GM19452 (cell line): Measurements from ENCODE around the gene PRKAR1A.
"Not testable (repeated sequence)": the region's sequence is repeated elsewhere in the genome, so short reads cannot be mapped to it uniquely, and the experiment has no call there.

ENCODE experiments used
- ATAC-seq: cut with Tn5 transposase; IDR thresholded peaks from one replicate; pipeline ENCODE4 v1.9.1; 2021; ENCODE audit not compliant: unreplicated experiment

PRKAR1A gene

GRCh38 chr17:68577497-68577821 is 65.2 kb downstream of the PRKAR1A start:
- ATAC-seq = no peak

GRCh38 chr17:68578236-68578635 is 66.0 kb downstream of the PRKAR1A start:
- ATAC-seq = no peak

DNA sequence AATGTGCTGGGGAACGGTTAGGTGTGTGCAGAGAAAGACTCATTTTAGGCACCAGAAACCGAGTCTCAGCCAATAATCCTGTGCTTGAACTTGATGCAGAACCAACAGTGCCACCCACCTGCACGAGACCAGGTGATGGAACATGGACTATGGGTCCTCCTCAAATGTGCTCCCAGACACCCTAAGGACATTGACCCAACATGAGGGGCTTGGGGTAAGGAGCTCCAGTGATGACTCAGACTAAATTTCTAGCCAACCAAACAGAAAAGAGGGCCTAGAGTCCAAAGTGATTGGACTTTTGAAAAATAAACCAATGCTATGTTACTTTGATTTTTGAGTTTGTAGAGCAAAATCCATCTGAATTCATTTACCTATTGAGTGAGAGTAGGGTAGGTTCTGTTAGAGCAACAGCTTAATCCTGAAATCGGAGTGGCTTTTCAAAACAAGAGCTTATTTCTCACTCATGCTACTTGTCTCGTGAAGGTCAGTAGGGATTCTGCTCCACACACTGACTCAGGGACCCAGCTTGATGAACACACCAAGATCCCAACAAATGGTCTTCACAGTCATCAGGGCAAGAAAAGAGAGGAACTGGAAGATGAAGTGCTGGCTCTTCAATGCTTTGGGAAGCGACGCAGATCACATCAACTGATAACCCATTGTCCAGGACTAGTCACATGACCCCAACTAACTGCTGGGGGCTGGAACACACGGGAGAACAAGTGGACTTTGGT is 67.1 kb downstream of the PRKAR1A start:
- no peak for ATAC-seq

- ATAC-seq = no peak
These were observed 68.1 kb downstream of the PRKAR1A start for GRCh38 chr17:68580236-68580770.

DNA sequence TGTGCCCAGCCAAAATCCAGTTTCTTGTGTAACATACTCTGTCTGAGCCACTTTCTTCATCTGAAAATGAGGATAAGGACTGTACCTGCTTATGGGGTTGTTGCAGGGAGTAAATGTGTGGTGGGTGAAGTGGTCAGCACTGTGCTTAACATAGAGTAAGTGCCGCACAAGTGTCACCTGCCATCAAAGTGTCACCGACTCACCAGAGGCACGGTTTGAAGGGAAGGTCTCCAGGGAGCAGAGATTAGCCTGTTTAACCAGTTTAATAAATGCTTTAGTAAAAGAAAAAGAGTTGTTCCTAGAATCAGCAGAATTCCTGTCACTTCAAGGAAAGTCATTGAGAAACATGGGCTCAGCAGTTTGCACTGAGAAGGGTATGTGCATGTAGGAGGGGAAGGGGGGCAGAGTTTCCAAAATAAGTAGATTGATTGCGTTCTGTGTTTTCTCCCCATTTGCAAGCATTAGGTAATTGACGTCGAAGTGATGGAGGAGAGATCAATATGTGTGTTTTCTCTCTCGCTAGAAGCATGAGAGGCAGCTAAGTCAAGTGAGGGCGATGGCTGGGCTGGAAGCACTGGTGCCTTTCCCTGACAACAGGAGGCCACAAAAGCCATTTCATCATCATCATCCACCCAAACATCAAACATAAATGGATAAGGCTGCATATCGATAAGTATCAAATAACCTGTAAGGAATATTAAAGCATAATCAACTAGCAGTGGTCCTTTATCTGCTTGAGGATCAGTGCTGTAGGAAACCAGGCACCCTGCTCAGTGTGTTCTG is 69.8 kb downstream of the PRKAR1A start:
- no peak for ATAC-seq

DNA sequence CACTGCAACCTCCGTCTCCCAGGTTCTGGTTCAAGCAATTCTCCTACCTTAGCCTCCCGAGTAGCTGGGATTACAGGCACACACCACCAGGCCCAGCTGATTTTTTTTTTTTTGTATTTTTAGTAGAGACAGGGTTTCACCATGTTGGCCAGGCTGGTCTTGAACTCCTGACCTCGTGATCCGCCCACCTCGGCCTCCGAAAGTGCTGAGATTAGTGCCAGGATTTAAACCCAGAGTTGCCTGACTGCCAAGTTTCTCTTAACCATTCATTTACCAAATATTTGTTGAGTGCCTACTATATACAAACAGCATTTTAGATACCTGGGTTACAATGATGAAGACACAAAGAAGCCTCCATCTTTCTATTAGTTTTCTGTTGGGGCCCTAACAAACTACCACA is 70.6 kb downstream of the PRKAR1A start:
- ATAC-seq = not testable (repeated sequence)

- no peak for ATAC-seq
These were observed 72.5 kb downstream of the PRKAR1A start for GRCh38 chr17:68584581-68585303.

DNA sequence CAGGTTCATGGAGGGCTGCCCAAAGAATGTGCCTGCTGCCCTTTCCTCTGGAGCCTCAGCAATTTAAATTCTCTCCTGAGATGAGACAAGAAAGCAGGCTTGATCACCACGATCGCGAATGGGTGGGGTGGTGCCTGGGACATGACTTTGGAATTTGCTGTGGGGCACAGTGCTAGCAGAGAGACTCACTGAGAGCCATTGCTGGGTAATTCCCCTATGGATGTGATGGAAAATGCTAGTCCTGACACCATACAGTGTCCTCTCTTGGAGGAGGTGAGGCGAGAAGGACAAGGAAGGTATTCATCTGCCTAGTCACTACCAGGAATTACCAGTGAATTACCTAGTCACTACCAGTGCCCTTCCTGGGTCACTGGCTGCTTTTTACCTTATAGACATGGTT is 73.4 kb downstream of the PRKAR1A start:
- ATAC-seq = no peak

DNA sequence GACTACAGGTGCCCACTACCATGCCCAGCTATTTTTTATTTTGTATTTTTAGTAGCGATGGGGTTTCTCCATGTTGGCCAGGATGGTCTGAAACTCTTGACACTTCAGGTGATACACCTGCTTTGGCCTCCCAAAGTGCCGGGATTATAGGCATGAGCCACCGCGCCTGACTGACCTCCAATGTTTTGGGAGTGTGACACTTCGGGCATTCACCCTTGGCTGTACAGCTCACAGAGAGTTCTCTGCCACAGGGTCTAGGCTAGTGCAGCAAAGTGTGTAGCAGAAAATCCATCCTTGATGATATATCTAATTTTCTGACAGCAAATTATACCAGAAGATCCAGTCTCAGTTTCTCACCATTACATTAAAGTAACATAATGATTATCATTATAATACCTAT is 74.8 kb downstream of the PRKAR1A start:
- ATAC-seq = no peak

- ATAC-seq = no peak
These were observed 75.6 kb downstream of the PRKAR1A start for GRCh38 chr17:68587847-68588246.

- ATAC-seq = no peak
These were observed 76.1 kb downstream of the PRKAR1A start for GRCh38 chr17:68588362-68588761.

GRCh38 chr17:68589086-68589485 is 76.9 kb downstream of the PRKAR1A start:
- ATAC-seq = no peak

GRCh38 chr17:68591583-68591982 is 79.4 kb downstream of the PRKAR1A start:
- no peak for ATAC-seq

- no peak for ATAC-seq
These were observed 79.8 kb downstream of the PRKAR1A start for GRCh38 chr17:68592009-68592408.

DNA sequence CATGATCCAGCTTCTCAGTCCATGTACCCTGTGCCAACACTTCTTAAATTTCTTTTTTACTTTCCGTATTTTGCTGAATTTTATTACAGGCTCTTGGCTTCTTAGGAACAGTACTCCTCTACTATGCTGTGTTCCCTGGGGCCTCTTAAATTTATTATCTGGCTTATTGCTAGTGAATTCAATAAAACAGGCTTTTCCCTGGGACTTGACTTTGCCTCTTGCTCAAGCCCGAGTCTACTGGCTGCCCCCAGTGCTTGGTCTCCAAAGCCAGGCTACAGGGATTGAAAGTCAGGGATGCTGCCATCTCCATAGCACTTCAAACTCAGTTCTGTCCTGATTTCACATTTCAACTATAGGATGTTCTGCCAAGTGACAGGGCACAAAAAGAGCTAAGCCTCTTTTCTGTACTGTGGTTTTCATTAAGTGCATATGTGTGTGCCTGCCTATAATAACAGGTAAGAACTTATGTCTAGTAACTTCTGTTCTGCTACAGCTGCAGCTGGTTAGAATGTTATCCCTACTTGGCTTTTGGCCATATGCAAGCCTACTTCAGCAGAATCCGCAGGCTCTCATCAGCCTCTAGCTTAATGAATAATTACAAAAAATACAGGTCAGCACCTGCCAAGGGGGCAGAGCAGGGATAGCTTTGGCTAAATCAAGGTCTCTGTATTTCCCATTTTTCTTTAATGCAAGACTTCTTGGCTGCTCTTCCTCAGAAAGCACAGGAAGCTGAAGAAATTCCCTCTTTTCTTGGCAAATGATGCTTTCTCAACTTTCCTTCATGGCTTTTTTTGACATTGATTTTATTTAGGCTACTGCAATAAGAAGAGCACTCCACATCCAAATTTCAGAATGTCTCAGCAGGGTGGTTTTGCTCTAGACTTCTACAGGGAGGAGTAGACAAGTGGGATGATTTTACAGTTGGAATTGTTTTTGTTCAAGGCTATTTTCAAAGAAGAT is 80.7 kb downstream of the PRKAR1A start:
- ATAC-seq = no peak

GRCh38 chr17:68594552-68594951 is 82.3 kb downstream of the PRKAR1A start:
- ATAC-seq = no peak

DNA sequence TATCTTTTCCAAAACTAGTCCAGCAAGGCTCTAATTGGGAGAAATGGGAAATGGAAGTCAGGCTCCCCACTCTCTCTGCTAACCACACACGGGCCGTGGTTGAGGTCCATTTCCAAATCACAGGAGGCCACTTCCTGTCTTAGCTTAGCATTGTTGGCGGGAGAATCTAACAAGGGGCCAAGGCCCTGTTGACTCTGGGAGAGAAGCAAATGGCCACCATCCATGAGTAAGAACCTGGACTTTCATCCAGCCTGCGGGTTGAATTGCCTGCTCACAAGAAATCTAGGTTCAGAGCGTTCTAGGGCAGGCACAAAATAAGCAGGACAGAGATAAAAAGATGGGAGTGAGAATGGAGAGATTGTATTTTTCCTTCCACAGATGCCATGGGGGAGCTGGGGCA is 83.3 kb downstream of the PRKAR1A start:
- ATAC-seq = no peak

DNA sequence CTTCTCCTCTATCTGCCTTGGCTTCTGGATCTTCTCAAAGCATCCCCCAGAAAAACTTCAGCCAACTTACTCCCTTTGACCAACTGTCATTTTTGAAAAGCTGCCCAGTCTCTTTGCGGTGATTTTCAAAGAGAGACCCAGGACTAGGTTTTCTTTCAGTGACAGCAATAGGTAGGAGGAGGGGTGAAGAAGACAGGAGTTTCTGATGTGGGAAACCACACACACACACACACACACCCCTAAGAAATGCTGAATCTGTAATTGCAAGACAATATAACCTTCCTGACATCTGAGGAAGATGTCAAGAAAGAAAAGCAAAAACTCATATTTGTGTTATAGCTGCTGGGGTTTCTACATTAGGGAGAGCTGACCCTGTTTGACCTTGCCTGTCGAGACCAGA is 83.8 kb downstream of the PRKAR1A start:
- ATAC-seq = no peak

DNA sequence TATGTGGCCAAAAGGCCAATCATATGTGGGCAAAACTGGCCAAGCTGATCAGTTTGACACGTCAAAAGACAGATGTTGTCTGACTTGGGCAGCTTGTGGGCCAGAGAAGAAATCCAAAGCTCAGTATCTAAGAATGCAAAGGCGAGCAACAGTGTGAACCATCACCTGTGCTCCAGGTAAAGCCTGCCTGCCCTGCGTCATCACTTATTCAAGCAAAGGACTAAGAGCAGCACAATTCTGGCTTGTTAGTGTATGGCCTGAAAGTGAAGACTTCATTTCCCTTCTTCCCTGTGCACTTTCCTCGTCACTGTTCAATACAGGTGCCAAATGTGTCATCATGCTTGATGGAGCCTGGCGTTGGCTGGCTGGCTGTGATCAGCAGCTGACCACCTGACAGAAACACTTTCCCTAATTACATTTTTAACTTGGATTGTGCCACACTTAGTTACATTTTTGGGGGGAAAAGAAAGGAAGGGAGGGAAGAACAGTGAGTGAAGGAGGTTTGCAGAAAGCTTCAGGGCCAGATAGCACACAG is 84.2 kb downstream of the PRKAR1A start:
- no peak for ATAC-seq

GRCh38 chr17:68598074-68598473 is 85.8 kb downstream of the PRKAR1A start:
- no peak for ATAC-seq
